Measurements from ENCODE around the gene CAMK1D. TPM values are rescaled to one million over a fixed set of nuclear protein-coding genes. Genes with fewer than 3 reads are reported as not detected.

The CAMK1D gene
- total and polyA plus RNA-seq, 2 of the 4 experiments (the other 2 are of a cell fraction), result 5.0 to 5.3 TPM

DNA sequence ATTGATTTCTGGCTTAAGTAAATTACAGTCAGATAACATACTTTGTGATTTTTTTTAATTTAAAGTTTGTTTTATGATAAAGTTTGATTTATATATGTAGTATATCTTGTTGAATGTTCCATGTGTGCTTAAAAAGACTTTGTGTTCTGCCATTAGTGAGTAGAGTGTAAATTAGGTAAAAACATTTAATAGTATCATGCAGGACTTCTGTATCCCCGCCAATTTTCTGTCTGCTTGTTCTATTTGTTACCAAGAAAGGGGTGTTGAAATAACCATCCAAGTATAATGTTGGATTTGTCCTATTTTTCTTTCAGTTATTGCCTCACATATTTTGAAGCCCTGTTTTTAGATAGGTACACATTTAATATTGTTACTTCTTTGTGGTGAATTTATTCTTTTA, 172.1 kb downstream of the CAMK1D start:
- Histone ChIP-seq H3K9me1 (ENCODE audit: insufficient read depth, low read length) (no peaks in the 10 kb centered on the region), H4K20me1 (ENCODE audit: insufficient read depth, low read length) (no peaks in the 10 kb centered on the region), H3K4me2 (ENCODE audit: low read depth, low read length) (no peak overlapping the region), H3K18ac (ENCODE audit: low read depth, low read length) (no peak overlapping the region), H4K5ac (ENCODE audit: low read depth, low read length) (no peak overlapping the region), H2AK5ac (ENCODE audit: low read depth, low read length) (no peak overlapping the region), H3K23ac (ENCODE audit: low read depth, low read length) (no peak overlapping the region), H2BK20ac (ENCODE audit: low read depth, low read length) (no peak overlapping the region), H3K56ac (ENCODE audit: extremely low read depth, insufficient read depth, low read length) (no peak overlapping the region), H4K91ac (ENCODE audit: insufficient read depth, low read depth, low read length) (no peak overlapping the region), H3K14ac (replicated peaks; ENCODE audit: low read depth, low read length) (no peak overlapping the region), H3K9ac (ENCODE audit: low read depth, low read length) (no peak overlapping the region), H3K36me3 (ENCODE audit: control insufficient read depth, insufficient read depth, low read length) (no peaks in the 10 kb centered on the region), H3K27me3 (ENCODE audit: control insufficient read depth, insufficient read depth, low read length) (no peaks in the 10 kb centered on the region), H3K79me1 (ENCODE audit: low read depth in 1 of 2, low read length in 2 of 2) (no peaks in the 10 kb centered on the region), H4K8ac (ENCODE audit: low read depth in 2 of 2, low read length in 2 of 2) (no peak overlapping the region), H3K4me1 (ENCODE audit: control insufficient read depth, insufficient read depth, low read length) (no peaks in the 10 kb centered on the region), H2BK5ac (ENCODE audit: low read depth, low read length, poor library complexity, severe bottlenecking) (no peak overlapping the region), H2BK15ac (ENCODE audit: low read depth, low read length) (no peak overlapping the region), H3K9me3 (ENCODE audit: control insufficient read depth, insufficient read depth, low read length) (no peaks in the 10 kb centered on the region), H2AK9ac (replicated peaks; ENCODE audit: low read depth, low read length, poor library complexity) (no peak overlapping the region), H2AFZ (replicated peaks; ENCODE audit: low read length, poor library complexity) (no peak overlapping the region), H3K27ac (ENCODE audit: insufficient read depth, low read length) (no peak overlapping the region), H2BK120ac (ENCODE audit: low read depth, low read length) (no peak overlapping the region), H3K4ac (ENCODE audit: low read depth, low read length) (no peak overlapping the region), H3K4me3 (ENCODE audit: insufficient read depth, low read depth, low read length) (no peak overlapping the region)
- dilution Hi-C loops (cut with HindIII; ENCODE audit: low sequenced_read_pairs, unreplicated experiment) (no loop called here), intact Hi-C loops (cut with micrococcal nuclease) (no loop called here), in situ Hi-C loops (cut with MboI; ENCODE audit: low sequenced_read_pairs) (no loop called here)
- ATAC-seq (ENCODE audit: low read depth) (no peak), DNase-seq (no peak)
- no TSS peak for BruUV-seq (replicated peaks)
- WGBS, 2 experiments (ENCODE audit: extremely low coverage in 2 of 2, insufficient read length in 1 of 2), result no CpG with 5 or more reads among the region's 1 CpG
- ChIA-PET POLR2A (ENCODE audit: unreplicated experiment) (no interaction called here), CTCF (no interaction called here)
- TF ChIP-seq CTCF (conservative IDR thresholded peaks at IDR 0.05; ENCODE audit: low read depth, low read length) (no peak), MAZ (IDR thresholded peaks at IDR 0.05; ENCODE audit: borderline replicate concordance, low read depth, low read length) (no peak), CEBPB (IDR thresholded peaks at IDR 0.05; ENCODE audit: low read depth, low read length) (no peak), MXI1 (IDR thresholded peaks at IDR 0.05; ENCODE audit: borderline replicate concordance, low read depth, low read length) (no peak), FOS (IDR thresholded peaks at IDR 0.05; ENCODE audit: low read depth, low read length) (no peak), CHD1 (IDR thresholded peaks at IDR 0.05; ENCODE audit: low read depth, low read length) (no peak), RCOR1 (IDR thresholded peaks at IDR 0.05; ENCODE audit: insufficient replicate concordance, low read length) (no peak), POLR2A (IDR thresholded peaks at IDR 0.05; ENCODE audit: low read depth, low read length) (no peak), NFE2L2 (IDR thresholded peaks at IDR 0.05; ENCODE audit: low read depth, low read length) (no peak), SMC3 (IDR thresholded peaks at IDR 0.05; ENCODE audit: low read depth, low read length) (no peak), BHLHE40 (IDR thresholded peaks at IDR 0.05; ENCODE audit: low read depth, low read length) (no peak), RAD21 (IDR thresholded peaks at IDR 0.05; ENCODE audit: low read length) (no peak), MAFK (IDR thresholded peaks at IDR 0.05; ENCODE audit: low read depth, low read length) (no peak), USF2 (IDR thresholded peaks at IDR 0.05; ENCODE audit: low read depth, low read length) (no peak), RFX5 (IDR thresholded peaks at IDR 0.05; ENCODE audit: low read depth, low read length) (no peak)
- TF ChIP-seq, protein P1, sequence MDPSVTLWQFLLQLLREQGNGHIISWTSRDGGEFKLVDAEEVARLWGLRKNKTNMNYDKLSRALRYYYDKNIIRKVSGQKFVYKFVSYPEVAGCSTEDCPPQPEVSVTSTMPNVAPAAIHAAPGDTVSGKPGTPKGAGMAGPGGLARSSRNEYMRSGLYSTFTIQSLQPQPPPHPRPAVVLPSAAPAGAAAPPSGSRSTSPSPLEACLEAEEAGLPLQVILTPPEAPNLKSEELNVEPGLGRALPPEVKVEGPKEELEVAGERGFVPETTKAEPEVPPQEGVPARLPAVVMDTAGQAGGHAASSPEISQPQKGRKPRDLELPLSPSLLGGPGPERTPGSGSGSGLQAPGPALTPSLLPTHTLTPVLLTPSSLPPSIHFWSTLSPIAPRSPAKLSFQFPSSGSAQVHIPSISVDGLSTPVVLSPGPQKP (IDR thresholded peaks at IDR 0.05; ENCODE audit: borderline replicate concordance, low read depth, low read length), result no peak

All from IMR-90 (cell line).